ENCODE data around the gene STARD5. TPM values are rescaled to one million over a fixed set of nuclear protein-coding genes. Genes with fewer than 3 reads are reported as not detected.

The STARD5 gene
- total and polyA plus RNA-seq, 8 donors: 3.8 to 6.6 (median 5.2) TPM

- DNase-seq: no peak
- Histone ChIP-seq H3K27me3 (no peaks in the 10 kb centered on the region), H3K36me3 (peaks cover 0 to 75% of the 10 kb centered on the region in 2 donors), H3K4me3 (no peak overlapping the region), H3K9me3 (no peaks in the 10 kb centered on the region), H3K27ac (no peak overlapping the region), H3K4me1 (peaks cover 5 to 38% of the 10 kb centered on the region in 2 donors)
- intact Hi-C loops (cut with DNase I): no loop called here
- no peak for TF ChIP-seq CTCF (IDR thresholded peaks at IDR 0.05)
- no peak for ATAC-seq
Observed at GRCh38 chr15:81309647-81310450, 14.1 kb downstream of the STARD5 start.

- Histone ChIP-seq H3K36me3 (peaks cover 0 to 81% of the 10 kb centered on the region in 2 donors), H3K4me3 (no peak overlapping the region), H3K4me1 (peaks cover 12 to 47% of the 10 kb centered on the region in 2 donors), H3K27me3 (no peaks in the 10 kb centered on the region), H3K27ac (no peak overlapping the region), H3K9me3 (no peaks in the 10 kb centered on the region)
- ATAC-seq (no peak), DNase-seq (no peak)
- intact Hi-C loops (cut with DNase I): no loop called here
- no peak for TF ChIP-seq CTCF (IDR thresholded peaks at IDR 0.05)
Observed at GRCh38 chr15:81308260-81308659, 15.7 kb downstream of the STARD5 start.

- no peak for TF ChIP-seq CTCF (IDR thresholded peaks at IDR 0.05)
- H3K4me3 ChIP-seq: no peak overlapping the region
- peaks cover 15 to 61% of the 10 kb centered on the region in 2 donors for H3K4me1 ChIP-seq
- peaks cover 0 to 84% of the 10 kb centered on the region in 2 donors for H3K36me3 ChIP-seq
- intact Hi-C loops (cut with DNase I): no loop called here
- peak in 1 of 4 donors; percentile 75 for DNase-seq
- peak; percentile 77 for ATAC-seq
- H3K9me3 ChIP-seq: no peaks in the 10 kb centered on the region
- H3K27me3 ChIP-seq: no peaks in the 10 kb centered on the region
- H3K27ac ChIP-seq: peak overlapping the region; percentile 69 to 77
Observed at GRCh38 chr15:81304226-81304625, 19.7 kb downstream of the STARD5 start.

GRCh38 chr15:81303244-81304225, 20.4 kb downstream of the STARD5 start:
- Histone ChIP-seq H3K4me3 (no peak overlapping the region), H3K9me3 (no peaks in the 10 kb centered on the region), H3K36me3 (peaks cover 0 to 77% of the 10 kb centered on the region in 2 donors), H3K27me3 (no peaks in the 10 kb centered on the region), H3K4me1 (peaks cover 15 to 68% of the 10 kb centered on the region in 2 donors), H3K27ac (peak overlapping the region; percentile 69 to 77)
- DNase-seq (no peak), ATAC-seq (peak; percentile 36)
- TF ChIP-seq CTCF (IDR thresholded peaks at IDR 0.05): no peak
- intact Hi-C loops (cut with DNase I): no loop called here
